Stimulated activated CD4-positive, alpha-beta T cell treated with anti-CD3 and anti-CD28 coated beads, TNF-alpha, amount 100 ng/mL, for 24 hours (primary cell): ENCODE results near the gene RPA3.

Experiments used
- DNase-seq, 3 experiments: peaks; one replicate each; pipeline ENCODE4 v3.0.0-alpha.2; 2020; ENCODE audit warnings: low read depth in 3 of 3

Gene RPA3

DNA sequence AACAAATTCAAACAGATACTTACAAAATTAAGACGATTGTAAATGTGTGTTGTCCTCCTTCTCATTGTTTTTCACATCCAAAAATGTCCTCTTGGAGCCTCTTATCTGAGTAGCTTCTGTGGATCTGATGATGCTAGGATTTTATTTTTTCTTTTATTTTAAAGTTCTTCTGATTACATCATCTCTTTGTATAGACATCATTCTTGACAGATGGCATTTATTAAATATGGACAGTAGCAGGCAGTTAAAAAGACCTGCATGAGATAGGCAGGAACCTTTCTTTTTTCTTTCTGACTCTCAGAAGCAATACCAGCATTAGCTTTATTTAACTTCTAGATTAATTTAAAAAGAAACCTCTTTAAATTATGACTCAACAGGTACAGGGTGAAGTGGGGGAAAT lies at the start of gene RPA3:
TSS of gene RPA3 (minus strand) at position 116 of the 400 bp plus-strand sequence. CDS start 78,189 bp downstream, outside the sequence.
- no peak for DNase-seq

DNA sequence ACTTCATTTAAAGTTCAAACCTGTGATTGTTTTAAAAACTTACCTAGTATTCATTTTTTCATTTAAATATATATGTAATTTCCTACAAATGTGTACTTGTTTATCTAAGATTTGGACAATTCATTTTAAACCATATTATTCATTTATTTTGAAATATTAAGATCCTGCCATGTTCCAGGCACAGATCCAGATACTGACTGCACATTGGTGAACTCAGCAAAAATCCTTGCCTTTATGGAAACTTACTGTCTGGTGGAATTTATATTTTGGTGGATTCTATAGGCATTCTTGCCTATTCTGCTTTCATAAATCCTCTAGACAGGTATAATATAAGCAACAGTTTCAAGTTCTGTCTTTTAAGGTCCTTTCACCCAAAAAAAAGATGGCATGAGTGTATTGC lies 48.3 kb upstream of the RPA3 start:
- DNase-seq, result no peak

DNA sequence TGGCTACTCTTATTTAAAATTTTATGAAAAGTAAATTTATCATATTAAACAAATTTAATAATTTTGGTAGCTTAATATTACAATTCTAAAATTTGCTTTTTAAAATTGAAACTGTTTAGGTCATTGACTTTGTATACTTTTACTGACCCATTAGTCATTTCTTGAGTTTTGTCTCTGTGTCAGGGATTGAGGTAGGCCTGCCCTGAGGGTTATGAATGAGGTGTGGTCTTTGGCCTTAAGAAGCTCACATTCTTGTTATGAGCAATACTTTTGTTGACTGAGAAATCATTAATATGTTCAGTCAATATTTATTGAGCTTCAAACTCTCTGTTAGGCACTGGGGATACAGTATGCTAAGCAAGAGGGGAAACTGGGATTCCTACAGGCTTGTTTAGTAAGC lies 47.0 kb upstream of the RPA3 start:
- no peak for DNase-seq

GRCh38 chr7:7764520-7765396 lies 46.4 kb upstream of the RPA3 start:
- DNase-seq, result no peak

DNA sequence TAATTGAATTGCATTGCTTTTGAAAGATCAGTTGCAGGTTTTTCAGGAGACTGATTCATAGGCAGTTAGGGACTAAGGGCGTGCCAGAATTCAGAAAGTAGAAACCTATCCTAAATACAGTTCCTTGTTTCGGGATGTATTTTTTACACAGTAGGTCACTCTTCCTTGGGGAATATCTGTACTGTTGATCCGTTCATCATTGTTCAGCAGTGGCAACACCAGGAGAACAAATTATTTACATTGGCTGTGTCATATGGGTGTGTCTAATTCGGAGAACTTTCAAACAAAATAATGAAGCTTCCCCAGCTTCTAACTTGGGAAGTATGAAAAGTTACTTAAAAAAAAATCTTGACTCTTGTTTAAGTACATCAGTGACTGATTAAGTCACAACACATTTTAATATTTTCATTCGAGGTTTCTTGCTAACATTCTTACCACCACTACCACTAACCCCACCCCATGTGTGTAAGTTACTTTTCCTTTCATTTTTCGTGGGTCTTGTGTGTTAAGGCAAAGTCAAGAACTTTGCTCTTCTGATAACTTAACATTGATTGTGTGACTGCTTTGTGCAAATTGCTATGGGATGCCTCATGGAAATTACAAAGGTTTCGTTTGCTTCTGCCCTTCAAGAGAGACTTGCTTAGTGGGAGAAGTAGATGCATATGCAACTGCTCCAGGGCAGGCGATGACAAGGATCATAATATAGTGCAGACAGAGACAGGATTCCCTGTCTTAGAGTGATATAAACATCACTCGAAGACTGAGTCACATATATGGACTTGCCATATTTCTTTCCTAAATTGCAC lies 43.8 kb upstream of the RPA3 start:
- DNase-seq, result no peak

DNA sequence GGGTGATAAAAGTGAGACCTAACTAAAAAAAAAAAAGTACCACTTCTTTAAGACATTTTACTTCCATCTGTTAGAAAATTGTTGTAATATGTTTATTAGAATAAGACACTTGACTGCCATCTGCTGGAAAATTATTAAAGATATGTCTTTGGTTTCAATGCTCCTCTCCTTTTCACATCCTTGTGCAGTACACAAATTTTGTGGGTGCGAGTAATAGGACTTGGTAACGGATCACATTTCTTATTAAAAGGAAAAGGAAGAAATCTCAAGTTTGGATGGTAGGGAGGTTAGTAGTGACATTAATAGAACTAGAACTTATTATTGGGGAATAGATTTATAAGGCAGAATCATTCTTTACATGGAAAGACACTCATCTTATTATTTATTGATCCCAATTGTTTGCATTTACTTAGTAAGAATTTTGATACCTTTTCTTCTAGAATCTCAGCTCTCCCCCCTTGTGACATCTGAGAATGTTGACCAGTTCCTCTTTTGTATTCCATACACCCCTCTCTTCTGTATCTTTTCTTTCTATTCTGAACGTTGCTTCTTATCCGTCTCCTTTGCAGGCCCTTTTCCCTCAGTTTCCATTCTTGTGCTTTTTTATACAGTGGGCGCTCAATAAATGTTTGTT lies 43.0 kb upstream of the RPA3 start:
- DNase-seq, result no peak

DNA sequence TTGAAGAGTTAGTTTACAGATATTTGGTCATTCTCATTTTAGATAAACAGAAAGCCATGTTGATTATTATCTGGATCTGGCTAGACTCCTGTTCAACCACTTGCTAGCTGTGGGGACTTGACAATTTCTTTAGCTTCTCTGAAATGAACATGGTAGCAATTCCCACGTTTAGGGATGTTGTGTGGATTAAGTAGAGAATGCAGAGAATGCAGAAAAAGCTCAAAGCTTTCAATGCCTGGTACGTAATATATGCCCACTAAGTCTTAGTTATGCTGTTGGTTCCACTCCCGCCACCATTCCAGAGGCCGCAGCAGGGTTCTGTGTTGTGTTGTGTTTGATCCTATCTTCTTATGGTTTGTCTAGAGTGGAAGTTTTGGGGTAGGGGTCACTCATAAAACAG lies 39.2 kb upstream of the RPA3 start:
- no peak for DNase-seq

DNA sequence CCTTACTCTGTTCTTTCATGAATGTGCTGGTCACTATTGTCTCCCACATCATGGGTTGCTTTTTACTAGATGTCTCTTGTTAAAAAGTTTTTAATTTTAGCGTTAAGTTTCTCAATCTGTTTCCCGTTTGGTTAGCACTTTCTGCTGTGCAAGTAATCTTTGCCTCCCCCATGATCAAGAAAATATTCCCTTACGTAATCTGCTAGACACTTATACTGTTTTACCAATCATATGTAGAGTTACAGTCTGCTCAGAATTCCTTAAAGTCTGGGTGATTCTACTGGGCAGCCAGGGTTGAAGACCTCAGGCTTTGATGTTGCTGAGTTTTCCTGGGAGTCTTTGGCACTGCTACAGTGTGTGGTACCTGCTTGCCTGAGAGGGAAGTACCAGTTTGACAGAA lies 38.2 kb upstream of the RPA3 start:
- DNase-seq, result no peak

DNA sequence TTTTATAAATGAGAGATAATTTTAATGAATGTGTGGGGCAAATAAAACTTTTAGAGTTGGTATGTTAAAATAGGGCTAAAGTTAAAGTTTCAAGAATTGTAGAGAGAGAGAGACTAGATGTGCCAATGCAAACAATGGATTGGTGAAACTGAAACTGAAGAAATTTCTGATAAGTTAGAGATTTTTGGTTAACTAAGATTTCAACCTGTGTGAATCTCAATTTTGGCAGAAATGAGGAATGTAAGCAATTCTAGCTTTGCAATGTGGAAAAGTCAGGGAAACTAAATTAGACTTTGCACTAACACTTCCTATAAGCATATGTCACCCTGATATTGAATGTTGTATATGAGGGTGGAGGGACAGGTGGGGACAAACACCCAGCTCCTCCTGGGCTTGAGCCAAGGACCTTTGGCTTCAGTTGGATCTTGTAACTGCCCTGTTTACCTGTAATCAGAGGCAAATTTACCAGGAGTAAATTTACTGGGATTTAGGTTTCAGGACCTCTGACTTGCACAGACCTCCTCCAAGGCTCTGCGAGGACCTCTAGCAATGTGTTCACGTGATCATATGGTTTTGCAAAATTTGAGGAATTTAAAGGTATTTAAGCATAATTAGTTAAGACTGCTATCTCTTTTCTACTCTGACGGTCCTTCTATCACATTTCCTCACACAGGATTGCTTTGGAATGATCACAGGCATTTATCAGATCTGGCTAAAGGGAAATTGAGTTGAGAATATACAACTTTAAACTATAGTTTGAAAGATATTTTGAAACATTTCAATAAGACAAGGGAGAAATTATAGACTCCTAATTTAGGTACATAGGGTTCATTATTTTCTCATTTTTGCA lies 33.1 kb upstream of the RPA3 start:
- DNase-seq, result no peak

GRCh38 chr7:7750571-7751242 lies 32.3 kb upstream of the RPA3 start:
- DNase-seq, result no peak

DNA sequence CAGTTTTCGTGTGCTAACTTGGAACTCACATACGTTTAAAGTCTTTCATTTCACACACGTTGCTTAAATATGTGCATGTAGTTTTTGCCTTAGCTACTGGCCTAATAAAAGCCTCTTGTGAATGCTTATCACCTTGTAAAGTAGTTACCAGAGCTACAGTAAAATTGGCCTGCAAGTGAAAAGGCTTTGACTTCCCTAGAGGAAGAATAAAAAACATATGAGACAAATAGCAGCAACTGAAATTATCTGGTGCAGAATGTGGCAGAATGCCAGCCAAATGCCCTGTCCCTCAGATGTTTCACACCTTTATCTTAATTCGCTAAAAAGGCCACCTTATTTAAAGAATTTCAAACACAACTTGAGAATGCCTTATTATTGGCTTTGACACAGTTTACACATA lies 28.1 kb upstream of the RPA3 start:
- no peak for DNase-seq

- DNase-seq, result no peak
Observed at GRCh38 chr7:7745966-7746365, 27.6 kb upstream of the RPA3 start.

DNA sequence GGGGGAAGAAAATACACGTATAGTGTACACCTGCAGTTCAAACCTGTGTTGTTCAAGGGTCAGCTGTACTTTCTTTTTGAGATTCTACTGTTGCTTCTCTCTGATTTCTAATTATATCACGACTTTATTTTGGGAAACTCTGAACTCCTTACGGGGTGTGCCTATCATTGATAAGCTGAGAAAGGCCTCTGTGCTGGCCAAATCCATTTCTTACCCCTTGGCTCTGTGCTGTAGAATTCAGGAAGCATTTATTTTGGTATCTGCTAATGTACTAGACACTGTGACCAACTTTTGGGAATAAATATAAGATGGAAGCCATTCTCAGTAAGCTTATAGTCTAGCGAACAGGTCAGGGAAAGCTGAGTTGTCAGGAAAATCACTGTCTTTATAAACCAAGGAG lies 26.9 kb upstream of the RPA3 start:
- DNase-seq, result no peak

DNA sequence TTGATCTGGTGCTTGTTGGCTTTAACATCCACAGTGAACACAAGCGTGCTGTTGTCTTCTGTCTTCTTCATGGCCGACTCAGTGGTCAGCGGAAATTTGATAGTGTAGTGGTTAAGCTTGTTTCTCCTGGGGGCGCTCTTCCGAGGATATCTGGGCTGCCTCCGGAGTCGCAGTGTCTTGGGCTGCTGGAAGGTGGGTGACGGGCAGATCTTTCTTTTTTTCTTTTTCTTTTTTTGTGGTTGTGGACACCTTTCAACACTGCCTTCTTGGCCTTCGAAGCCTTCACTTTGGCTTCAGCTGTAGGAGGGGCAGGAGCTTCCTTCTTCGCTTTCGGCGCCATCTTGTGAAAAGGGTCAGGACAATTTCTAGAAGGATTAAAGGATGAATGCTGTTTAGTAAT lies 23.8 kb upstream of the RPA3 start:
- DNase-seq, result no peak

DNA sequence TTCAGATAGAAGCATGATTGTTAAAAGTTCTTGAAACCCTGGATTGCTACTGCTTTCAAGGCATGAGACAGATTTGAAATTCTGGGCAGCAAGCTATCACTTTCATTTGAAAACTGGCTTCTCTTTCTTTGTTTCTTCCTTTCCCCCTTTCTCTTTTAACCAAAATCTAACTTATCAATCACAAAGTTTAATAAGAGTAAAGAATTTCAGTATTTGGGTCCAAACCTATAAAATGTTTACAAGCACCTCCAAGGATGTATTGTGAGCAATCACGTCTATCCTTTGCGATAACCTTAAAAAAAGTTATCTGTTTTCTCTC lies 21.6 kb upstream of the RPA3 start:
- DNase-seq, result no peak

DNA sequence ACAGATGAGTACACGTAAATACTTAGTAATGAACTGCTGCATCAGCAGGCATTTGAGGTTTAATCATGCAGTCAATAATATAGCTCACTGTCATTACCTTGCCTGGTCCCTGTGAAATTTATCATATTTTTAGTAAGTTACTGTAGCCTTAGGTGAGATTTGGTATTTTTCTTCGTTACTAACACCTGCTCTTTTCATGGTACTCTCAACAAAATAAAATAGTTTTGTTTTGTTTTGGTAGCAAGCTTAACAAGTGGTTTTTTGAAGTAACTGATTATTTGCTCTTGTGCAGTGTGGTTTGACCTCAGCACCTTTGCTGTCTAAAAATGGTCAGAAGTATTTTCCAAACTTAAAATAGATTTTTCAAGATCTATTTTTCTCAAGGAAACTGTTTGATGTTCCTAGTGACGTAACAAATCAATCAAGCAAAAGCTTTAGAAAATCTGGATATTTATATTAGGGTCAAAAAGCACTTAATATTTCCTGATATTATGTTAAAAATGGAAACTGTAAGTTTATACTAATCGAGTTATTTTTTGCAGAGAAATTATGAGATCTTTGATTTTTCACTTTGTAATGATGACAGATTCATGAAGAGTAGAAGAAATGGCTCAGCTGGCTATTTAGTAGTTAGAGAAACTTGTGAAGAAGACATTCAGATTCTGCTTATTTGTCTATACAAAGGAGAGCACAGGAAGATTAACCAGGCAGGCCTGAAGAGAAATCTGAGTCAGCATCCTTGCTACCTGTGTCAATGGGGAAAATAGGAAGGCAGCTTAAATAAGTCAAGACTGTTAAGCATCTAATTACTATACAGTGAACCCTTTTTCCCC lies 21.0 kb upstream of the RPA3 start:
- no peak for DNase-seq

GRCh38 chr7:7738622-7739021 lies 20.2 kb upstream of the RPA3 start:
- DNase-seq, result no peak

DNA sequence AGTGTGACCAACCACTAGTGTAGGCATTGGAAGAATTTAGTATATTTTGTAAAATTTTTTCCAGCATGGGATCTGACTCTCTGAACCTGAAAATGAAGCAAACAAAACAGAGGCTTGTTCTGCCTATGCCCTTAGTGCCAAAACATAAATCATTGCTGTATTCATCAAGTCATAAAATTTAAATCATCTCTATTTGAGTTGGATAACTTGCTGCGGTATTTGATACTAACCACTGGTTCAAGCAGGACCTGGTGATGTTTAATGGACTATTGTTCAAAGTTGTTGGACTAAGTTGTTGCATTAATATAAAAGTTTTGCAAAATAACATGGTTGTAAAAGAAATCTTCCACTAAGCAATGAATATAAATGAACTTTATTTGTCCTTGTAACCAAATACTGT lies 19.8 kb upstream of the RPA3 start:
- no peak for DNase-seq

- DNase-seq, result no peak
Observed at GRCh38 chr7:7737674-7738073, 19.3 kb upstream of the RPA3 start.

- no peak for DNase-seq
Observed at GRCh38 chr7:7736671-7737070, 18.3 kb upstream of the RPA3 start.
